Upper lobe of left lung (tissue), 6 donors: ENCODE results near the gene CCDC172. TPM values are rescaled to one million over a fixed set of nuclear protein-coding genes. Genes with fewer than 3 reads are reported as not detected.

Experiments
- ATAC-seq, 2 donors: fragments of 200-7000 bp; cut with Tn5 transposase; one replicate each; pipeline ENCODE4 v1.9.1; 2022; ENCODE audit warnings: mild to moderate bottlenecking in 2 of 2, moderate library complexity in 2 of 2; ENCODE audit not compliant: low FRiP score in 2 of 2
- DNase-seq, 2 donors: peaks; one replicate each; pipeline ENCODE4 v3.0.0-alpha.2; 2019 to 2020
- H3K27ac ChIP-seq, 4 donors: fragments of 200-600 bp; sonication (generic); one replicate each; pipeline ENCODE4 v1.5.1; 2016 to 2019
- H3K27me3 ChIP-seq, 4 donors: fragments of 200-600 bp; sonication (generic); one replicate each; pipeline ENCODE4 v1.5.1; 2017 to 2019
- H3K36me3 ChIP-seq, 4 donors: fragments of 200-600 bp; sonication (generic); one replicate each; pipeline ENCODE4 v1.5.1; 2016 to 2019
- H3K4me1 ChIP-seq, 4 donors: fragments of 200-600 bp; sonication (generic); one replicate each; pipeline ENCODE4 v1.5.1; 2018 to 2019
- H3K4me3 ChIP-seq, 4 donors: fragments of 200-600 bp; sonication (generic); one replicate each; pipeline ENCODE4 v1.5.1; 2017 to 2019; ENCODE audit warnings: mild to moderate bottlenecking in 2 of 4, moderate library complexity in 1 of 4
- H3K9me3 ChIP-seq, 4 donors: fragments of 200-600 bp; sonication (generic); one replicate each; pipeline ENCODE4 v1.5.1; 2018 to 2019
- EP300 ChIP-seq, 4 donors: sonication (generic); formaldehyde crosslinking; IDR thresholded peaks; one replicate each; pipeline ENCODE4 v1.5.1; 2017; ENCODE audit warnings: antibody characterized with exemption in 4 of 4, control low read depth in 2 of 4
- POLR2A ChIP-seq, 4 donors: fragments of 450-650 bp; IDR thresholded peaks; one replicate each; pipeline ENCODE4 v1.5.1; 2016 to 2017; ENCODE audit warnings: antibody characterized with exemption in 4 of 4, mild to moderate bottlenecking in 2 of 4
- POLR2AphosphoS5 ChIP-seq, 2 donors: sonication (generic); formaldehyde crosslinking; IDR thresholded peaks; one replicate each; pipeline ENCODE4 v1.5.1; 2017; ENCODE audit warnings: antibody characterized with exemption in 2 of 2
- WGBS, 2 donors: methylation state at CpG; one replicate each; pipeline ENCODE4 v1.1.5; 2017 to 2018; 5-methylcytosine and 5-hydroxymethylcytosine counted together
- total RNA-seq, 6 donors: library from RNA; depleted of rRNA in 4 of 6; stranded (reverse); fragments of >200 nt in 4 of 6; gene quantifications; one replicate each; pipeline versions ENCODE4 v1.1.0 to v1.2.1, GENCODE V29; 2016 to 2021
- TF ChIP-seq, protein P1 (sequence below), 6 experiments: fragments of 450-650 bp in 4 of 6; fragments of 200-600 bp in 2 of 6; sonication (generic) in 2 of 6; IDR thresholded peaks; one replicate each; pipeline ENCODE4 v1.5.1; 2016 to 2019; ENCODE audit warnings: antibody characterized with exemption in 6 of 6
- donor health status: DM: no; HTN: no; CAD: no; lungs with moderate emphysema.
- donor health status: DM: no; HTN: yes; CAD: no; lungs with severe emphysema.

The CCDC172 gene
- total RNA-seq, 6 donors from 2014 or later = not detected

DNA sequence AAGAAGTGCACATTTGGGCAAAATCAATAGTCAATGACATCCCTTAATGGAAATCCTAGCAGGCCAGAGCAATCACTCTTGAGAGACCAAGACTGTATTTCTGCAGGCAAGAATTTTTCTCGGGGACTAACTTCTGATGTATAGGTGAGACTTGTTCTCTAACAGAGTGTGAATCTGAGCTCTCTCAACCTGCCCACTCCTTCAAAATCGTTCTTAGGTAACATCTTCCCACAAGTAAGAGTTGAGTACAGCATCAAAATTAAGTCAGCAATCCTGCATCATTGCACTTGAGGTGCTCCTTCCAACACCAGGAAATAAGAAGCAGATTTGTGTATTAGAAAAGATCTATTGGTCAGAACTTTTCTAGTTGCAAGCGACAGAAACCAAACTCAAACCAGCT lies 25.7 kb upstream of the CCDC172 start:
- ATAC-seq (no peak), DNase-seq (no peak)
- no peaks in the 10 kb centered on the region for H3K9me3 ChIP-seq
- H3K4me3 ChIP-seq = no peak overlapping the region
- no peaks in the 10 kb centered on the region for H3K27me3 ChIP-seq
- H3K27ac ChIP-seq = no peak overlapping the region
- H3K4me1 ChIP-seq = no peaks in the 10 kb centered on the region
- 81 to 84% methylated on average over 3 of the region's 3 CpGs for WGBS, 2 donors
- no peak for TF ChIP-seq POLR2AphosphoS5 (IDR thresholded peaks at IDR 0.05)
- H3K36me3 ChIP-seq = no peaks in the 10 kb centered on the region

GRCh38 chr10:116300542-116300941 lies 23.7 kb upstream of the CCDC172 start:
- no peaks in the 10 kb centered on the region for H3K27me3 ChIP-seq
- H3K4me1 ChIP-seq = no peaks in the 10 kb centered on the region
- no peak overlapping the region for H3K27ac ChIP-seq
- H3K36me3 ChIP-seq = no peaks in the 10 kb centered on the region
- no peak overlapping the region for H3K4me3 ChIP-seq
- no peaks in the 10 kb centered on the region for H3K9me3 ChIP-seq
- DNase-seq = no peak
- TF ChIP-seq EP300 (IDR thresholded peaks at IDR 0.05) = no peak
- ATAC-seq = peak in 1 of 2 donors; percentile 65
- WGBS, 2 donors = 76 to 80% methylated on average over 1 of the region's 1 CpG

GRCh38 chr10:116304923-116305322 lies 19.3 kb upstream of the CCDC172 start:
- Histone ChIP-seq H3K4me3 (no peak overlapping the region), H3K9me3 (no peaks in the 10 kb centered on the region), H3K27me3 (no peaks in the 10 kb centered on the region), H3K4me1 (no peaks in the 10 kb centered on the region), H3K36me3 (no peaks in the 10 kb centered on the region), H3K27ac (no peak overlapping the region)
- TF ChIP-seq EP300 (IDR thresholded peaks at IDR 0.05) (no peak), POLR2AphosphoS5 (IDR thresholded peaks at IDR 0.05) (no peak), POLR2A (IDR thresholded peaks at IDR 0.05) (no peak)
- TF ChIP-seq, protein P1, sequence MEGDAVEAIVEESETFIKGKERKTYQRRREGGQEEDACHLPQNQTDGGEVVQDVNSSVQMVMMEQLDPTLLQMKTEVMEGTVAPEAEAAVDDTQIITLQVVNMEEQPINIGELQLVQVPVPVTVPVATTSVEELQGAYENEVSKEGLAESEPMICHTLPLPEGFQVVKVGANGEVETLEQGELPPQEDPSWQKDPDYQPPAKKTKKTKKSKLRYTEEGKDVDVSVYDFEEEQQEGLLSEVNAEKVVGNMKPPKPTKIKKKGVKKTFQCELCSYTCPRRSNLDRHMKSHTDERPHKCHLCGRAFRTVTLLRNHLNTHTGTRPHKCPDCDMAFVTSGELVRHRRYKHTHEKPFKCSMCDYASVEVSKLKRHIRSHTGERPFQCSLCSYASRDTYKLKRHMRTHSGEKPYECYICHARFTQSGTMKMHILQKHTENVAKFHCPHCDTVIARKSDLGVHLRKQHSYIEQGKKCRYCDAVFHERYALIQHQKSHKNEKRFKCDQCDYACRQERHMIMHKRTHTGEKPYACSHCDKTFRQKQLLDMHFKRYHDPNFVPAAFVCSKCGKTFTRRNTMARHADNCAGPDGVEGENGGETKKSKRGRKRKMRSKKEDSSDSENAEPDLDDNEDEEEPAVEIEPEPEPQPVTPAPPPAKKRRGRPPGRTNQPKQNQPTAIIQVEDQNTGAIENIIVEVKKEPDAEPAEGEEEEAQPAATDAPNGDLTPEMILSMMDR (IDR thresholded peaks at IDR 0.05) = no peak
- WGBS, 2 donors = 44 to 58% methylated on average over 1 of the region's 1 CpG
- no peak for ATAC-seq
- DNase-seq = no peak

- Histone ChIP-seq H3K4me1 (no peaks in the 10 kb centered on the region), H3K4me3 (no peak overlapping the region), H3K9me3 (no peaks in the 10 kb centered on the region), H3K27me3 (no peaks in the 10 kb centered on the region), H3K36me3 (no peaks in the 10 kb centered on the region), H3K27ac (no peak overlapping the region)
- TF ChIP-seq EP300 (IDR thresholded peaks at IDR 0.05) (no peak), POLR2AphosphoS5 (IDR thresholded peaks at IDR 0.05) (no peak)
- ATAC-seq = no peak
- WGBS, 2 donors = 69 to 74% methylated on average over 2 of the region's 2 CpGs
- no peak for DNase-seq
These were observed 17.4 kb upstream of the CCDC172 start for GRCh38 chr10:116306847-116307246.

DNA sequence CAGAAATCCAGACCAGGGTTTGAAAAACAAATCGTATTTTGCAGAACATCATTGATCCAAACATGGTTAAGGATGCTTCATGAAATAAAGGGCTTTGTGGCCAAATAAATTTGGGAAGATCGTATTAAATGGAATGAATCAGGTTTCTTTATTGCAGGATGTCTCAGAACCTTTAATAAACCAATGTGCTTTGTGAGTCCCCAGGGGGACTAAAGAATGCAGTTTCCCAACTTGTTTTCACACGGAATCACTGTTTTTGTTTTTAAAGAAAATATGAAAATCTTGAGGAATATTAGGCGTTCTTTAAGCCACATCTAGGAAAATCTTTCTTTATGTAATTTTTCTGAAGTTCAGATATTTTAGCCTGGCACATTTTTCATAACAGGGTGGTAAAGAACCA lies 16.8 kb upstream of the CCDC172 start:
- no peak overlapping the region for H3K27ac ChIP-seq
- H3K4me1 ChIP-seq = no peaks in the 10 kb centered on the region
- ATAC-seq (no peak), DNase-seq (no peak)
- no peak for TF ChIP-seq POLR2A (IDR thresholded peaks at IDR 0.05)
- TF ChIP-seq, protein P1 (IDR thresholded peaks at IDR 0.05) = no peak
- no peak for TF ChIP-seq EP300 (IDR thresholded peaks at IDR 0.05)
- TF ChIP-seq POLR2AphosphoS5 (IDR thresholded peaks at IDR 0.05) = no peak
- H3K36me3 ChIP-seq = no peaks in the 10 kb centered on the region
- no peak overlapping the region for H3K4me3 ChIP-seq
- 82 to 84% methylated on average over 4 of the region's 4 CpGs for WGBS, 2 donors
- no peaks in the 10 kb centered on the region for H3K9me3 ChIP-seq
- no peaks in the 10 kb centered on the region for H3K27me3 ChIP-seq

DNA sequence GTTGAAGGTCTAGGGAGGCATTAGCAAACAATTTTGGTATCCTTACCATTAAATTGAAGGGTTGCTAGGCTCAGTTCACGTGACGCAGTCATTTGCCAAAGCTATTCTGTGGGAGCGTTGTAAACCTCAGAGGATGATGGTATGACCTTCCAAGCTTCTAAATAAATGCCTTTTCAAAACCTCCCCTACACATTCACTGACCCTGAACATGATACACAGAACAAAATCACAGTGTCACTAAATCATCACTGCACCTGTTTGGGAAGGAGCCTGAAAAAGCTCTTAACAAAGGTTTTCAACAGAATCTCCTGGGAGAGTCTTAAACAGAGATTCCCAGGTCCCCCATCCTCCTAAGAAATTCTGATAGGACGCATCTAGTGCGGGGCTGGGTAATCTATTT lies 13.2 kb upstream of the CCDC172 start:
- Histone ChIP-seq H3K9me3 (no peaks in the 10 kb centered on the region), H3K4me1 (no peaks in the 10 kb centered on the region), H3K27ac (no peak overlapping the region), H3K4me3 (no peak overlapping the region), H3K36me3 (no peaks in the 10 kb centered on the region), H3K27me3 (no peaks in the 10 kb centered on the region)
- DNase-seq (no peak), ATAC-seq (no peak)
- TF ChIP-seq, protein P1 (IDR thresholded peaks at IDR 0.05) = no peak
- no peak for TF ChIP-seq EP300 (IDR thresholded peaks at IDR 0.05)
- no peak for TF ChIP-seq POLR2AphosphoS5 (IDR thresholded peaks at IDR 0.05)
- no peak for TF ChIP-seq POLR2A (IDR thresholded peaks at IDR 0.05)
- WGBS, 2 donors = 88 to 93% methylated on average over 5 of the region's 5 CpGs
